HG03064 (cell line): ENCODE results near the gene EFCAB14.
"Not testable (repeated sequence)": the region's sequence is repeated elsewhere in the genome, so short reads cannot be mapped to it uniquely, and the experiment has no call there.

Source experiments
- ATAC-seq: cut with Tn5 transposase; IDR thresholded peaks from one replicate; pipeline ENCODE4 v1.9.1; 2021; ENCODE audit warnings: low read depth; ENCODE audit not compliant: unreplicated experiment

Gene EFCAB14

DNA sequence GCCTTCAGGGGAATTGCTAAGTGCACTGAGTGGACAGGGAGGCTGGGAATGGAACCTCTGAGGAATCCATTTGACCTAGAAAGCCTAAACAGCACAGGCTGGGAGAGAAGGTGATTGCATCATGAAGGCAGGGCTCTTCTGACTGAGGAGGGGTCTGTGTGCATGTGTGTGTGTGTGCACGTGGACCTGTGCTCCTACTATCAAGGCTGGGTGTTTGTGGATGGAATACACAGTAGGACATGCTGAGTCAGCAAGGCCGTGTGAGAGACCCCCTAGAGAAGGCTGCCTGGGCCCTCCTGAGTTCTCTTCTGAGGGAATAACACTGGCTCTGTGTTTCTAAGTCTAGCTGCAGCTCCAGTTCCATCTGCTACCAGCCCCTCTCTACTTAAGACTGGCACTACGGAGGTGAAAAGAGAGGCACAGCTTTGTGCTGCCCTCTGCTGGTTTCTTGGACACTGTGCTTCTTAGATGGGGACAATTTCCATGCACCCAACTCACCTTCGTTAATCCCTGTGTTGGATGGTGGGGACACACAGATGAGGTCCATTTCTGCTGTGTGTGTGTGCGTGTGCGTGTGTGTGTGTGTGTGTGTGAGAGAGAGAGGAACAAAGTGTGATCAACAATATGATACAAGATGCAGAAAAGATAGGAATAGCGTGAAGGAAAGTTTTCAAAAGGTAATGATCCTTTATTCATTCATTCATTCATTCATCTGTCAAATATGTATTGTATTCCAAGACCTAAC is 6.2 kb upstream of the EFCAB14 start:
- peak; percentile 73 for ATAC-seq

DNA sequence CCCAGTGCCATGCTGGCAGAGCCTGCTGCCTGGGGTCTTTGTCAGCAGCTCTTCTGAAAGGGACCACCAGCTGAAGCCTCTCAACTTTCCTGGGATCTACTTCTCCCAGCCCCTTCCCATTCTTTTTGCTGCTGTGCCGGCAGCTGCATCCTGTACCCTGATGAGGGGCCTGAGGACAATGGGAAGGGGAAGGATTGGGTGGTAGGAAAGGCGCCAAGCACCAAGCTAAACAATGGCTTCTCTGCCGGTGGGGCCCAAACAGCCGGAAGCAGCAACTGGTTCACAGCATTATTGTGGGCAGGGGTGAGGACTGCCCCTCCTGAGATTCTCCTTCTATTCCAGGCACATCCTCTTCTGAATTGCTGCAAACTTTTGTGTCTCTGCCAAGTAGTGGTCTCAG is 5.0 kb upstream of the EFCAB14 start:
- ATAC-seq: no peak

GRCh38 chr1:46721686-46722205 is 2.8 kb upstream of the EFCAB14 start:
- no peak for ATAC-seq

GRCh38 chr1:46721204-46721603 is 2.3 kb upstream of the EFCAB14 start:
- ATAC-seq: no peak

GRCh38 chr1:46720319-46720718 is 1.4 kb upstream of the EFCAB14 start:
- ATAC-seq: not testable (repeated sequence)

DNA sequence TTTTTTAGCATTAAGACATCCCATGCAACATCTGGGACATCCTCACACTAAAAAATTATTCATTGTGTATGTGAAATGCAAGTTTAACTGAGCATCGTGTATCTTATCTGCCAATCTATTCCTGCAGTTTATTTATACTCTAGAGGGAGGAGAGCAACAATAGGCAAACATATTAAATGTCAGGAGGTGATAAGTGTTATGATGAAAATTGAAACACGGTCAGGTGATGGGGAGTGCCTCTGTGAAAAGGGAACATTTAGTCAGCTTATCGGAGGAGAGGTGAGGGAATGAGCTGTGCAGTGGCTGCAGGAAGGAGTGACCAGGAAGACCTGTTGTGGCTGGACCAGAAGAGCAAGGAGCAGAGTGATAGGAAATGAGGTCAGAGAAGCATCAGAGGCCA is 775 bp upstream of the EFCAB14 start:
- ATAC-seq: no peak

DNA sequence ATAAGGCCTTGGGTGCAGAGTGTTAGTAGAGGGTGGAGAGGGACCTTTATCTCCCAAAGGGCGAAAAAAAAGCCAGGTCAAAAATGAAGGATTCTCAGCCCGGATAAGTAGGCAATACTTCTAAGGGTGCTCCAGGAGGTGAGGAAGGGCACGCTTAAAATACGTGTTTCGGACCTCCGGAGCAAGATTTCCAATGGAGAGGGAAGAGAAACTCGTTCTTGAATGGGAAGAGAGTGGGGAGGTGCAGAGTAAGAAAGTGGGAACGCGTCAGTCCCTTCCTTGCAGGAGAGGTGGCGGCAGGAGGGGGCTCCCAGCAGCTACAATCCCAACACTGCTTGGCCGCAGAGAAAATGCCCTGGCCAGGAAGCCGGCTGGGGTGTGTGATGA is 581 bp downstream of the EFCAB14 start:
- ATAC-seq: no peak

DNA sequence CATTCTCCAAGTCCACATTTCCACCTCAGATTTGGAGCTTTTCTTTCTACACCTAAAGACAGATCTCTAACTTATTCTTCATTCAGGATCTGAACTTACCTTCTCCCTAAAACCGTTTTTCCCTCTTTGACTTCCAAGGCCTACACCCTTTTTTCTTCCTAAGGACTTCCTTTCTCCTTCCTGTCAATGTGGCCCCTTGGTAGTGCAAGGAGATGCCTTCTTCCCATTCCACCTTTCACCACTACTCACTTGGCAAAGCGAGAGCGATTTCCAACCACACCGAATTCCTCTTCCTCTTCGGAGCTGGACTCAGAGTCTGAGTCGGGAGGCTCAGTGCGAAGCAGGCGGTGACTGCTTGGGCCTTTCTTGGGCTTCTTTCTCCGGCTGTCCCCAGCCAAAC is 1.3 kb downstream of the EFCAB14 start:
- ATAC-seq: no peak

DNA sequence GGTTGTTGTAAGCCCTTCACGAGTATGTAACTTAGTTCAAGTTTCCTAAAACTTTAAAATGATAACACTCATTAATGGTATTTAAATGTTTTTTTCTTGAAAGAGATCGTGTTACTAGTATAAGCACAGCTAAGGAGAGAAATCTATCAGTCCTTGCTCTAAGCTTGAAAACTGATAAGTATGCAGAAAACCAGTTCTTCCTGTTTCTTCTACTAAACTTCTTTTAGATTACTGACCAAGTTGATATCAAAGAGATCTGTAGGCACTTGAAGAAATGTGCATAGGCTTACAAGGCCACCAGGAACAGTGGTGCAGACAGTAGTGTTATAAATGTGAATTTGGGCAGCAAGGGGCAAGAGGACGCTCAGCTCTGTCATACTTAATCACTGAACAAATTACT is 3.9 kb downstream of the EFCAB14 start:
- ATAC-seq: no peak

DNA sequence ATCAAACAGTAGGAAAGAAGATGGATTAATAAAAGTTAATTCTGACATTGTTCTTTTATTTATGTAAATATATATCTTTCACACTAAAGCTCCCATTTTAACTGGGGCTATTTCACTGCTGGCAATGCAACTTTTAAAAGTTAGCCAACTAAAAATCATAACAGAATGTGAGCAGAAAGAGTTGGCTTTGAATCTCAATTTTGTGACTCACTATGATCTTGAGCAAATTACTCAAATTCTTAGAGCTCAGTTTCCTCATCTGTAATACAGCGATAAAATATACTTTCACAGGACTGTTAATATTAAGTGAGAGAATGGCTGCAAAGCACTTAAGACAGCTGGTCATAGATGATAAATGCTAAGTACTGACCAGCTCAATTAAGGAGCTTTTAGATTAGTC is 10.8 kb downstream of the EFCAB14 start:
- ATAC-seq: no peak

- no peak for ATAC-seq
Observed at GRCh38 chr1:46705408-46705807, 13.5 kb downstream of the EFCAB14 start.

DNA sequence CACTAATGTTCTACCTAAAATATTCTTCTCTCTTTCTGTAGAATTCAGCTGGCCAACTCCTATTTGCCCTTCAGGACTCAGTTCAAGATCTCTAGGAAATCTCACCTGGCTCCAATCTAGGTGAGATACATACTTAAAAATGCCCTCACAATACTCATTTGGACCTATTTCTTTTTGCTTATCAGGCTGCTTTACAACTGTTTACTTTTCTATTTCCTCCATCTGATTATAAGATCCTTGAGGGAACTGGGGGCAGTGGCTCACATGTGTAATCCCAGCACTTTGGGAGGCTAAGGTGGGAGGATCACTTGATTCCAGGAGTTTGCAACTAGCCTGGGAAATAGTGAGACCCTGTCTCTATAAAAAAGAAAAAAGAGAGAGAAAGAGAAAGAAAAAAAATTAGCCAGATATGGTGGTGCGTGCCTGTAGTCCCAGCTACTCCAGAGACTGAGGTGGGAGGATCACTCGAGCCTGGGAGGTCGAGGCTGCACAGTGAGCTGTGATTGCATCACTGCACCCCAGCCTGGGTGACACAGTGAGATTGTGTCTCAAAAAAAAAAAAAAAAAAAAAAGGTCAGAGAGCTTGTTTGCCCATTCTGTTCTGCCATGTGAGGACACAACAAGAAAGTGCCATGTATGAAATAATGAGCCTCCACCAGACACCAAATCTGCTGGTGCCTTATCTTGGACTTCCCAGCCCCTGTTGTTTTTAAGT is 14.8 kb downstream of the EFCAB14 start:
- ATAC-seq: no peak

- no peak for ATAC-seq
Observed at GRCh38 chr1:46699666-46700065, 19.2 kb downstream of the EFCAB14 start.

DNA sequence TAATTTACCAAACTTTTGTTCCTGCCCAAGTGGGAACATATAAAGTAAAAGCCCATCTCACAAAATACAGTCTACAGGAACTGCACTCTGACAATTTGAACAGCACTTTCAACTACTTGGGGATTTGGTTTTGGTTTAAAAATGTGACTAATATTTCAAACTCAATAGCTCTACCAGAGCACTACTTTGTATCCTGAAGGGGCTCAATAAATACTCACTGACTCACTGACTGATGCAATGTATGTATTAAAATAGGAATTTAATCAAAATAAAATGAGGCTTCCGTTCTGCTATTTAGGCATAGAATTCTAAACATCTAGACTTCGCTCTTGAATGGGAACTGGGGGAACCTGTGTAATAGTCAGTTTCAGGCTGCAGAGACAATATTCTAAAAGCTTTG is 21.9 kb downstream of the EFCAB14 start:
- ATAC-seq: no peak

GRCh38 chr1:46694676-46695075 is 24.2 kb downstream of the EFCAB14 start:
- not testable (repeated sequence) for ATAC-seq

- ATAC-seq: no peak
Observed at GRCh38 chr1:46692811-46693770, 25.8 kb downstream of the EFCAB14 start.

DNA sequence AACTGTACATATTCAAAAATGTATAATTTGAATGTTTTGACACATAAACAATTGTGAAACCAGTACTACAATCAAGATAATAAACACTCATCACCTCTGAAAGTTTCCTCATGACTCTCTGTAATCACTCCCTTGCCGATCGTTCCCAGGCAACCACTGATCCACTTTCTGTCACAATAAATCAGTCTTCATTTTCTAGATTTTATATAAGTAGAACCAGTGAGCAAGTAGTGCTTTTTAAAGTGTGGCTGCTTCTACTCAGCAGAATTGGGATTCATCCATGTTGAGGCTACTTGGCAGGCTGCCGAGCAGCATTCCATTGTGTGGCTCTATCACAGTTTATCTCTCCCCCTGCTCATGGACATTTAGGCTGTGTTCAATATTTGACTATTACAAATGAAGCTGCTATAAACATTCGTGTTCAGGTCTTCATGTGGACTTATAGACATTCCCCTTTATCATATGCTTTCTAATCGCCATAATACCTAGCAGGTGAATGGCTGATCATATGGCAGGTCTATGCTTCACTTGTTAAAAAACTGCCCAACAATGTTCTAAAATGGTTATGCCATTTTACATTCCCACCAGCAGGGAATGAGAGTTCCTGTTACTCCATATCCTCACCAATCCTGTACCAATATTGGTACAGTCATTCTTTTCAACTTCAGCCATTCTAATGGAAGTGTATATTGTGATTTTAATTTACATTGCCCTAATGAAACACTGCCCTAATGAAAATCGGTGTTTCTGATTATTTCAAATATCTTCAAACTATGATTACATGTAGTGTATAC is 26.7 kb downstream of the EFCAB14 start:
- no peak for ATAC-seq

- no peak for ATAC-seq
Observed at GRCh38 chr1:46690931-46691421, 27.9 kb downstream of the EFCAB14 start.

GRCh38 chr1:46689897-46690296 is 29.0 kb downstream of the EFCAB14 start:
- no peak for ATAC-seq

DNA sequence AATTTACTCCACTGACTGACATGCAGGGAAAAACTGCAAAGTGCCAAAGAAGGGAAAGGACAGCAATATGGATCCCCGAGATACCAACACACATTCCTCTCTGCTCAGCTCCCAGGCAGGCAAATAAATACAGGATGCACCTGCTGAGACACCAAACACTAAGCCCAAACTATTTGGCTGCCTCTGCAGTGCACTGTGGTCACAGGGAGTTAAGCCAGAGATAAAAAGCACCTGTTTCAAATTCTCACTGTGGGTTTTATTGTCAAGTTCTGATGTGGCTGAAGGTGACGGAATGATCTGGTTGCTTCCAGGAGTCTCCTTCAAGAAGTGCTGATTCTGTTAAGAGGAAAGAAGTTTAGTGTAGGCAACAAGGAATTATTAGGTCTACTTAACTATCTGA is 29.6 kb downstream of the EFCAB14 start:
- ATAC-seq: no peak
